HepG2 (cell line): Measurements from ENCODE around the gene MRNIP. TPM values are rescaled to one million over a fixed set of nuclear protein-coding genes. Genes with fewer than 3 reads are reported as not detected.

Experiments
- ATM ChIP-seq: fragments of 450-650 bp; IDR thresholded peaks from 2 replicates; pipeline ENCODE4 v1.7.1; 2017; ENCODE audit warnings: mild to moderate bottlenecking, borderline replicate concordance
- GTF2F1 ChIP-seq: fragments of 150-350 bp; IDR thresholded peaks from 2 replicates; pipeline ENCODE4 v1.6.1; 2014; ENCODE audit warnings: low read length
- KAT7 ChIP-seq: IDR thresholded peaks from 2 replicates; pipeline ENCODE4 v1.6.1; 2018; ENCODE audit warnings: borderline replicate concordance, missing compliant biosample characterization
- MEIS1 ChIP-seq: sonication (generic); formaldehyde crosslinking; IDR thresholded peaks from 2 replicates; pipeline ENCODE4 v1.9.0; 2021; ENCODE audit warnings: mild to moderate bottlenecking, missing genetic modification reagents, moderate library complexity, borderline replicate concordance
- PITX1 ChIP-seq: sonication (generic); formaldehyde crosslinking; IDR thresholded peaks from 2 replicates; pipeline ENCODE4 v1.5.1; 2020; ENCODE audit warnings: mild to moderate bottlenecking, missing genetic modification reagents
- POLR2AphosphoS5 ChIP-seq: IDR thresholded peaks from 2 replicates; pipeline ENCODE4 v1.6.1; 2012; ENCODE audit warnings: low read depth, low read length
- ZNF564 ChIP-seq: sonication (generic); formaldehyde crosslinking; IDR thresholded peaks from 2 replicates; pipeline ENCODE4 v1.8.1; 2023; ENCODE audit warnings: mild to moderate bottlenecking, missing genetic modification reagents
- polyA plus RNA-seq, 8 experiments: library from polyadenylated mRNA; depleted of rRNA in 3 of 8; stranded (reverse) in 7 of 8; unstranded in 1 of 8; fragments of >200 nt; fragmentation: Illumina TruSeq in 4 of 8; extraction: Trizol in 4 of 8; gene quantifications; 2 replicates each; pipeline versions ENCODE4 v1.2.1 to v1.2.3, GENCODE V29; 2011 to 2016; ENCODE audit warnings: low read depth in 4 of 8, missing spikeins in 1 of 8, mixed read lengths in 1 of 8; ENCODE audit not compliant: insufficient read depth in 1 of 8
- total RNA-seq, 5 experiments: library from RNA; depleted of rRNA; stranded (reverse); fragments of >200 nt; fragmentation: Illumina TruSeq; extraction: Trizol; gene quantifications; 2 replicates each; pipeline ENCODE4 v1.2.3, GENCODE V29; 2016; ENCODE audit warnings: low read depth in 1 of 5
- TF ChIP-seq, protein P1 (sequence below): sonication (generic); formaldehyde crosslinking; IDR thresholded peaks from 2 replicates; pipeline ENCODE4 v1.4.0; 2020; ENCODE audit warnings: mild to moderate bottlenecking, missing genetic modification reagents
- TF ChIP-seq, protein P2 (sequence below): sonication (generic); formaldehyde crosslinking; IDR thresholded peaks from 2 replicates; pipeline ENCODE4 v1.4.0; 2020; ENCODE audit warnings: missing genetic modification reagents, borderline replicate concordance
- TF ChIP-seq, protein P3 (sequence below): sonication (generic); formaldehyde crosslinking; conservative IDR thresholded peaks from 2 replicates; pipeline ENCODE4 v1.5.0; 2020; ENCODE audit warnings: missing genetic modification reagents
- TF ChIP-seq, protein P4 (sequence below): sonication (generic); formaldehyde crosslinking; IDR thresholded peaks from 2 replicates; pipeline ENCODE4 v1.5.0; 2020; ENCODE audit warnings: missing genetic modification reagents
- TF ChIP-seq, protein P5 (sequence below): sonication (generic); formaldehyde crosslinking; IDR thresholded peaks from 2 replicates; pipeline ENCODE4 v1.9.0; 2021; ENCODE audit warnings: mild to moderate bottlenecking, missing genetic modification reagents

MRNIP gene
- total and polyA plus RNA-seq, 2 of the 13 experiments (the other 11 are each of a cell fraction or from before 2014, with no cell fraction given), result 15.5 to 34.1 TPM

DNA sequence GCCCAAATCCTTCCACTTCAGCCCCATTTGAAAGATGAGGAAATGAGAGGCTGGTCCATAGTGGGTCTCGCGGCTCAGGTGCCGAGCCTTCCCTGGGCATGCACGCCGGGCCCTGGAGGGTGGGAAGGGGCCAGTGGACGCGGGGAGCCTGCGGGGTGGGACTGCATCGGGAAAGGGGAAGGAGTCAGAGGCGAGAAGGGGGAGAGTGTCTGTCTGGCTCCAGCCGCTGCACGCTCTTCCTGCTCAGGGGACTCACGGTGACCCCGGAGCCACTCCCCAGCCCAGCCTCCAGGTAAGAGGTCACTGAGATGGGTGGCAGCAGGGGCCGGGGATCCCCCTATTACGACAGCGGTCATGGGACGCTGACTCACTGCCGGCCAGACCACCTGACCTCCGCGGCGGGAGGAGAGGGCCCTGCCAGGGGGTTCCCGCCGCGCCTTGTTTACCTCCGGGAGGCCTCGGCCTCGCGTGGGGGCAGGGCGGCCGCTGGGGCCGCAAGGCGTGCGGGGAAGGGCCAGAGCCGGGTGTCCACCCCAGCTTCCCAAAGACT, 39.8 kb downstream of the MRNIP start (continued):
- TF ChIP-seq GTF2F1 (0 out of 2 replicates have a peak, but pooled peaks have one; percentile 51), POLR2AphosphoS5 (peak; percentile 76), KAT7 (CRISPR knock-in tag) (peak; percentile 39; the same call in 1 of the 2 replicates), MEIS1 (CRISPR knock-in tag) (peak; percentile 58; the same call in 1 of the 2 replicates), ZNF564 (CRISPR knock-in tag) (no peak), ATM (no peak), PITX1 (CRISPR knock-in tag) (peak; percentile 86; the same call in 1 of the 2 replicates)
- TF ChIP-seq, protein P1, sequence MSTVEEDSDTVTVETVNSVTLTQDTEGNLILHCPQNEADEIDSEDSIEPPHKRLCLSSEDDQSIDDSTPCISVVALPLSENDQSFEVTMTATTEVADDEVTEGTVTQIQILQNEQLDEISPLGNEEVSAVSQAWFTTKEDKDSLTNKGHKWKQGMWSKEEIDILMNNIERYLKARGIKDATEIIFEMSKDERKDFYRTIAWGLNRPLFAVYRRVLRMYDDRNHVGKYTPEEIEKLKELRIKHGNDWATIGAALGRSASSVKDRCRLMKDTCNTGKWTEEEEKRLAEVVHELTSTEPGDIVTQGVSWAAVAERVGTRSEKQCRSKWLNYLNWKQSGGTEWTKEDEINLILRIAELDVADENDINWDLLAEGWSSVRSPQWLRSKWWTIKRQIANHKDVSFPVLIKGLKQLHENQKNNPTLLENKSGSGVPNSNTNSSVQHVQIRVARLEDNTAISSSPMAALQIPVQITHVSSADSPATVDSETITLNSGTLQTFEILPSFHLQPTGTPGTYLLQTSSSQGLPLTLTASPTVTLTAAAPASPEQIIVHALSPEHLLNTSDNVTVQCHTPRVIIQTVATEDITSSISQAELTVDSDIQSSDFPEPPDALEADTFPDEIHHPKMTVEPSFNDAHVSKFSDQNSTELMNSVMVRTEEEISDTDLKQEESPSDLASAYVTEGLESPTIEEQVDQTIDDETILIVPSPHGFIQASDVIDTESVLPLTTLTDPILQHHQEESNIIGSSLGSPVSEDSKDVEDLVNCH (CRISPR knock-in tag), result 0 out of 2 replicates have a peak, but pooled peaks have one; percentile 33
- TF ChIP-seq, protein P2, sequence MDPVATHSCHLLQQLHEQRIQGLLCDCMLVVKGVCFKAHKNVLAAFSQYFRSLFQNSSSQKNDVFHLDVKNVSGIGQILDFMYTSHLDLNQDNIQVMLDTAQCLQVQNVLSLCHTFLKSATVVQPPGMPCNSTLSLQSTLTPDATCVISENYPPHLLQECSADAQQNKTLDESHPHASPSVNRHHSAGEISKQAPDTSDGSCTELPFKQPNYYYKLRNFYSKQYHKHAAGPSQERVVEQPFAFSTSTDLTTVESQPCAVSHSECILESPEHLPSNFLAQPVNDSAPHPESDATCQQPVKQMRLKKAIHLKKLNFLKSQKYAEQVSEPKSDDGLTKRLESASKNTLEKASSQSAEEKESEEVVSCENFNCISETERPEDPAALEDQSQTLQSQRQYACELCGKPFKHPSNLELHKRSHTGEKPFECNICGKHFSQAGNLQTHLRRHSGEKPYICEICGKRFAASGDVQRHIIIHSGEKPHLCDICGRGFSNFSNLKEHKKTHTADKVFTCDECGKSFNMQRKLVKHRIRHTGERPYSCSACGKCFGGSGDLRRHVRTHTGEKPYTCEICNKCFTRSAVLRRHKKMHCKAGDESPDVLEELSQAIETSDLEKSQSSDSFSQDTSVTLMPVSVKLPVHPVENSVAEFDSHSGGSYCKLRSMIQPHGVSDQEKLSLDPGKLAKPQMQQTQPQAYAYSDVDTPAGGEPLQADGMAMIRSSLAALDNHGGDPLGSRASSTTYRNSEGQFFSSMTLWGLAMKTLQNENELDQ (CRISPR knock-in tag), result 0 out of 2 replicates have a peak, but pooled peaks have one; percentile 46
- TF ChIP-seq, protein P3, sequence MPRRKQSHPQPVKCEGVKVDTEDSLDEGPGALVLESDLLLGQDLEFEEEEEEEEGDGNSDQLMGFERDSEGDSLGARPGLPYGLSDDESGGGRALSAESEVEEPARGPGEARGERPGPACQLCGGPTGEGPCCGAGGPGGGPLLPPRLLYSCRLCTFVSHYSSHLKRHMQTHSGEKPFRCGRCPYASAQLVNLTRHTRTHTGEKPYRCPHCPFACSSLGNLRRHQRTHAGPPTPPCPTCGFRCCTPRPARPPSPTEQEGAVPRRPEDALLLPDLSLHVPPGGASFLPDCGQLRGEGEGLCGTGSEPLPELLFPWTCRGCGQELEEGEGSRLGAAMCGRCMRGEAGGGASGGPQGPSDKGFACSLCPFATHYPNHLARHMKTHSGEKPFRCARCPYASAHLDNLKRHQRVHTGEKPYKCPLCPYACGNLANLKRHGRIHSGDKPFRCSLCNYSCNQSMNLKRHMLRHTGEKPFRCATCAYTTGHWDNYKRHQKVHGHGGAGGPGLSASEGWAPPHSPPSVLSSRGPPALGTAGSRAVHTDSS, result no peak
- TF ChIP-seq, protein P4, sequence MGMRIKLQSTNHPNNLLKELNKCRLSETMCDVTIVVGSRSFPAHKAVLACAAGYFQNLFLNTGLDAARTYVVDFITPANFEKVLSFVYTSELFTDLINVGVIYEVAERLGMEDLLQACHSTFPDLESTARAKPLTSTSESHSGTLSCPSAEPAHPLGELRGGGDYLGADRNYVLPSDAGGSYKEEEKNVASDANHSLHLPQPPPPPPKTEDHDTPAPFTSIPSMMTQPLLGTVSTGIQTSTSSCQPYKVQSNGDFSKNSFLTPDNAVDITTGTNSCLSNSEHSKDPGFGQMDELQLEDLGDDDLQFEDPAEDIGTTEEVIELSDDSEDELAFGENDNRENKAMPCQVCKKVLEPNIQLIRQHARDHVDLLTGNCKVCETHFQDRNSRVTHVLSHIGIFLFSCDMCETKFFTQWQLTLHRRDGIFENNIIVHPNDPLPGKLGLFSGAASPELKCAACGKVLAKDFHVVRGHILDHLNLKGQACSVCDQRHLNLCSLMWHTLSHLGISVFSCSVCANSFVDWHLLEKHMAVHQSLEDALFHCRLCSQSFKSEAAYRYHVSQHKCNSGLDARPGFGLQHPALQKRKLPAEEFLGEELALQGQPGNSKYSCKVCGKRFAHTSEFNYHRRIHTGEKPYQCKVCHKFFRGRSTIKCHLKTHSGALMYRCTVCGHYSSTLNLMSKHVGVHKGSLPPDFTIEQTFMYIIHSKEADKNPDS (CRISPR knock-in tag), result 0 out of 2 replicates have a peak, but pooled peaks have one; percentile 74
- TF ChIP-seq, protein P5, sequence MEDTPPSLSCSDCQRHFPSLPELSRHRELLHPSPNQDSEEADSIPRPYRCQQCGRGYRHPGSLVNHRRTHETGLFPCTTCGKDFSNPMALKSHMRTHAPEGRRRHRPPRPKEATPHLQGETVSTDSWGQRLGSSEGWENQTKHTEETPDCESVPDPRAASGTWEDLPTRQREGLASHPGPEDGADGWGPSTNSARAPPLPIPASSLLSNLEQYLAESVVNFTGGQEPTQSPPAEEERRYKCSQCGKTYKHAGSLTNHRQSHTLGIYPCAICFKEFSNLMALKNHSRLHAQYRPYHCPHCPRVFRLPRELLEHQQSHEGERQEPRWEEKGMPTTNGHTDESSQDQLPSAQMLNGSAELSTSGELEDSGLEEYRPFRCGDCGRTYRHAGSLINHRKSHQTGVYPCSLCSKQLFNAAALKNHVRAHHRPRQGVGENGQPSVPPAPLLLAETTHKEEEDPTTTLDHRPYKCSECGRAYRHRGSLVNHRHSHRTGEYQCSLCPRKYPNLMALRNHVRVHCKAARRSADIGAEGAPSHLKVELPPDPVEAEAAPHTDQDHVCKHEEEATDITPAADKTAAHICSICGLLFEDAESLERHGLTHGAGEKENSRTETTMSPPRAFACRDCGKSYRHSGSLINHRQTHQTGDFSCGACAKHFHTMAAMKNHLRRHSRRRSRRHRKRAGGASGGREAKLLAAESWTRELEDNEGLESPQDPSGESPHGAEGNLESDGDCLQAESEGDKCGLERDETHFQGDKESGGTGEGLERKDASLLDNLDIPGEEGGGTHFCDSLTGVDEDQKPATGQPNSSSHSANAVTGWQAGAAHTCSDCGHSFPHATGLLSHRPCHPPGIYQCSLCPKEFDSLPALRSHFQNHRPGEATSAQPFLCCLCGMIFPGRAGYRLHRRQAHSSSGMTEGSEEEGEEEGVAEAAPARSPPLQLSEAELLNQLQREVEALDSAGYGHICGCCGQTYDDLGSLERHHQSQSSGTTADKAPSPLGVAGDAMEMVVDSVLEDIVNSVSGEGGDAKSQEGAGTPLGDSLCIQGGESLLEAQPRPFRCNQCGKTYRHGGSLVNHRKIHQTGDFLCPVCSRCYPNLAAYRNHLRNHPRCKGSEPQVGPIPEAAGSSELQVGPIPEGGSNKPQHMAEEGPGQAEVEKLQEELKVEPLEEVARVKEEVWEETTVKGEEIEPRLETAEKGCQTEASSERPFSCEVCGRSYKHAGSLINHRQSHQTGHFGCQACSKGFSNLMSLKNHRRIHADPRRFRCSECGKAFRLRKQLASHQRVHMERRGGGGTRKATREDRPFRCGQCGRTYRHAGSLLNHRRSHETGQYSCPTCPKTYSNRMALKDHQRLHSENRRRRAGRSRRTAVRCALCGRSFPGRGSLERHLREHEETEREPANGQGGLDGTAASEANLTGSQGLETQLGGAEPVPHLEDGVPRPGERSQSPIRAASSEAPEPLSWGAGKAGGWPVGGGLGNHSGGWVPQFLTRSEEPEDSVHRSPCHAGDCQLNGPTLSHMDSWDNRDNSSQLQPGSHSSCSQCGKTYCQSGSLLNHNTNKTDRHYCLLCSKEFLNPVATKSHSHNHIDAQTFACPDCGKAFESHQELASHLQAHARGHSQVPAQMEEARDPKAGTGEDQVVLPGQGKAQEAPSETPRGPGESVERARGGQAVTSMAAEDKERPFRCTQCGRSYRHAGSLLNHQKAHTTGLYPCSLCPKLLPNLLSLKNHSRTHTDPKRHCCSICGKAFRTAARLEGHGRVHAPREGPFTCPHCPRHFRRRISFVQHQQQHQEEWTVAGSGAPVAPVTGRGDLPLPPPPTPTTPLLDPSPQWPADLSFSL (CRISPR knock-in tag), result no peak
